ENCODE results near the gene MAL.

MAL gene

DNA sequence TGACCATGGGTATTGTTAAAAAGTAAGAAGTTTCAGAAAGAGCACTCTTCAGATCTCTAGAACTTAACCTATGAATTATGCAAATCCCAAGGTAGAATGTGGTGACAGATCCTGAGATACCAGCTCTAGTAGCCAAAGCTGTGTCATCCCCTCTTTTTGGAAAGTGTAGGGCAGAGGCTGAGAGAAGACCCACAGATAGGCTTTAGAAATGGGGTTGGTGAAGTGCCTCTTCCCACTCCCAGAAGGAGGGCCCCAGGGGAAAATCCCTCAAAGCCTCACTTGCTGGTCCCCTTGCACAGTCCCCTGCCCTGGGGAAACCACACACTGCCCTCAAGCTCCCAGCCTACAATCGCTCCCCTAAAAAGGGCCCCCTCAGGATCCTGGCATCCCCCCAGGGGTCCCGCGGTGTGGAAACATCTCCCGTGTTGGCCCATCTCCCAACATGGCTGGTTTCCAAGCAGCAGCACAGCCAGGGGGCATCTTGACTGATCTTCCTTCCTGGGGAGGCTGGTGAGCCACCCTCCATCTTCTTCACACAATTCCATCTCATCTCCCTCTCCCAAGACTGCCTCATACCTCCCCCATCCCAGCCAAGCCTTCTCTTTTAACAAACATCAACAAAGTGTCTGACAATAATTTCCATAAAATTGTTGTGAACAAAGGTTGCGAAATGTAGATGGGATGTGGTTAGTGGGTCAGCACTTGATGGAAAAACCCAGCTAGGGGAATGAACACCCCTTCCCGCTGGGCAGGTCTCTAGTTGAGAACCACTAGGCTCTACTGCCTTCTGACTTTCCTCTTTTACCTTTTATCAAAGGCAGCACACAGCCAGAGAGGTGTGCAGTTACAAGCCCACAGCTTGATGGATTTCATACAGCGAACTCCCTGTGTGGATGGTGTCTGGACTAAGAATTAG, 25.1 kb downstream of the MAL start:
- DNase-seq = no peak

DNA sequence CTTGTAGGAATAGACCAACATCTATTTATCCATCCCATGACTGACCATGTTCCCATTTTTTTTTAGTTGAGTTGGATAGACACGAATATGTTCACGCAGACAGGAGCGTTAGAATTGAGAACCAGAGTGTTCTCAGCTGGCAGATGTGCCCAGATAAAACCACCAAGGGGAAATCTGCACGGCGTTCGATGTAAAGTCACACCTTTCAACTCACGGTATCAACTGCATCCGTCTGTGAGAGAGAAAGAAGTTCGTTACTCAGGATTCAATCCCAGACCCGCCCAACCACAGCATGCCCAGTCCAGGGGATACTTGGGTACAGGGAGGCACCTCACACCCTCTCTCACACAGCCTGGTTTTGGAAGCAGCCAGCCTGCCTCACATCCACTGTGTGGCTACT, 26.1 kb downstream of the MAL start:
- no peak for DNase-seq

DNA sequence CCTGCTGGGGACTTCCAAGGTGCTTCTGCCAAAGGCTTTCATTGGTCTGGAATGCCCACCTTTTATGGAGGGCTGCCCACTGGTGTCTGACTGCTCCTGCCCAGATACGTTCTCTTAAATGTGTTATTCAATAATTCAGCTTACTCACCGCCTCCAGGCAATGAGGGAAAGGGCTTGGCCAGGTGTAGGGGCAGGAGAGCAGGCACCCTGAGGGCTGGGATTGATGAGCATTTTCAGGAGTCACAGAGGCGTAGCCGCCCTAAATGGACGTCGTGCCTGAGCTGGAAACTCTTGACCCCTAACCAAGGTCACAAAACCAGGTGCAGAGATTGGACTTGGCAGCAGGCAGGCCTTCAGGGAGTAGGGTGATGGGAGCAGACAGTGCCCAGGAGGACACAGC, 26.8 kb downstream of the MAL start:
- DNase-seq = no peak

DNA sequence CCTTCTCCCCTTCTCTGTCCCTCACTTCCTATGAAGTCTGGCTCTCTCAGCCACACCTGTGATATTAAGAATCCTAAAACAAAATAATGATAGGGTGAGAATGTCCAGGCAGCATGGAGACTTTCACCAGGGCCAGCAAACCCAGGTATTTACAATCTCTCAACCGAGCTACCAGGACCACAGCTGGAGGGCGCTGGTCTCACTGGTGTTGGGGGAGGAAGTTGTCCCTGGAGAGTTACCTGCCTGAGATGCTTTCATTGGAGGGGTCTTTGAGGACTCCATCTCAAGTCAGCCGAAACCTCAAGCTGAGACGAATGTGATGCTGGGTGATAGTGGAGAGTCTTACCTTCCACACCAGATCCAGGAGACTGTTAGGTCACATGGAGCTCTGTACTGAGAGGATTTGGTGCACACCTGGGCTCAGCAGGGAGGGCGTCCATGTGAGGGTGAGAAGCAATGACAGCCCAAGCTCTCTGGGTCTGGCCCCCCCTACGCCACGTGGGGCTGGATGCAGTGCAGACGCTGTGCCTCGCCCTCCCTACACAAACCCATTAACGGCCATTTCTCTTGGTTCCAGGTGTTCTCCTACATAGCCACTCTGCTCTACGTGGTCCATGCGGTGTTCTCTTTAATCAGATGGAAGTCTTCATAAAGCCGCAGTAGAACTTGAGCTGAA, 27.4 kb downstream of the MAL start:
- no peak for DNase-seq

DNA sequence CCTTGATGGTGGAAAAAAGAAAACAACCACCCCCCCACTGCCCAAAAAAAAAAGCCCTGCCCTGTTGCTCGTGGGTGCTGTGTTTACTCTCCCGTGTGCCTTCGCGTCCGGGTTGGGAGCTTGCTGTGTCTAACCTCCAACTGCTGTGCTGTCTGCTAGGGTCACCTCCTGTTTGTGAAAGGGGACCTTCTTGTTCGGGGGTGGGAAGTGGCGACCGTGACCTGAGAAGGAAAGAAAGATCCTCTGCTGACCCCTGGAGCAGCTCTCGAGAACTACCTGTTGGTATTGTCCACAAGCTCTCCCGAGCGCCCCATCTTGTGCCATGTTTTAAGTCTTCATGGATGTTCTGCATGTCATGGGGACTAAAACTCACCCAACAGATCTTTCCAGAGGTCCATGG, 28.0 kb downstream of the MAL start:
- no peak for DNase-seq

DNA sequence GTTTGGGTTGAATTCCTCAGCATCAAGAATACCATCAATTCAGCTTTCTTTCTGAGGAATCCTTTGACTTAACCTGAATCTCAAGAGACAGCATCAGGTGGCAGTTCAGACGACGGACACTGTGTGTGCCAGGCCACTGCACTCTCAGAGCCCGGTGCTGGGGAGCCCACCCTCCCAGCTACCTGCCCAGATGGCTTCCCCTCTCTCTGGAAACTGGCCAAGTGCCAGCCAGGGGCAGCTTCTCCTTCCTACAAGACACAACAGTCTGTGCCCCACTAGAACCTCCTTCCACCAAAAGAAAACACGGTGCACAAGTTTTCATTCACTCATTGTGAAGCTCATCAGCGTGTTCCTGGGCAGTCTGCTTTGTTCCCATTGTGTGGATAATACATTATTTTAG, 28.5 kb downstream of the MAL start:
- DNase-seq = no peak

DNA sequence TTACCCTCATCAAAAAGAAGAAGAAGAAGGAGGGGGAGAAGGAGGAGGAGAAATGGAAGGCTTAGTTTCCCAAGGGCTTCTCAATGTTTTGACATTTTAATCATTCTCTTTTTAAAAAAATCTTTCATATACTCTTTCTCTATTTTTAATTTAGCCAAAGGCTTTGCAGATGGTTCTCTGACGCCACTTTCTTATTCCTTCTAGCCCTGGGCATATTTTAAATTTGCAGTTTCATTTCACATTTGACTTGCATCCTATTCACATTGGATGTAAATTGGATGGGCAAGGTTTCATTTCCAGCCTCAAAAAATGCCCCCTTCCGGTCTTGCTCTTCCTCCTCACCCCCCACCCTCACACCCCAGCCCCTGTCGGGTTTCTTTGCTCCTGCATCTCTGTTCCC, 29.8 kb downstream of the MAL start:
- no peak for DNase-seq

DNA sequence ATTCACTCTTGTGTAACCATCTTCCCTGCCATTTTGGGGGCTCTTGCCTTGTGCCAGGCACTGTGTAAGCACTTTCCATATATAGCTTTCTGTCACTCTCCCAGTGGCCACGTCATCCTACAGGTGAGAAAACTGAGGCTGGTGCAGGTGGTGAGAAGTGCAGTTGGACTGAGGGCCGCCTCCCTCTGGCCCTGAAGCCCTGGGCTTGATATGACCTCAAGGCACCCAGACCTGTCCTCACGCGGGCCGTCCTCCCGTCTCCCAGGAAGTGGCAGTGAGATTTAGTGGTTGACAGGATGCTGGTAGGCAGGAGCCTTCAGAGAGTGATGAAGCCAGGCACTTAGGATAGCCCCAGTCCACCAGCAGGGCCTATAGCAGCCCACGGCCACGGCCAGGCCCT, 30.5 kb downstream of the MAL start:
- DNase-seq = no peak

DNA sequence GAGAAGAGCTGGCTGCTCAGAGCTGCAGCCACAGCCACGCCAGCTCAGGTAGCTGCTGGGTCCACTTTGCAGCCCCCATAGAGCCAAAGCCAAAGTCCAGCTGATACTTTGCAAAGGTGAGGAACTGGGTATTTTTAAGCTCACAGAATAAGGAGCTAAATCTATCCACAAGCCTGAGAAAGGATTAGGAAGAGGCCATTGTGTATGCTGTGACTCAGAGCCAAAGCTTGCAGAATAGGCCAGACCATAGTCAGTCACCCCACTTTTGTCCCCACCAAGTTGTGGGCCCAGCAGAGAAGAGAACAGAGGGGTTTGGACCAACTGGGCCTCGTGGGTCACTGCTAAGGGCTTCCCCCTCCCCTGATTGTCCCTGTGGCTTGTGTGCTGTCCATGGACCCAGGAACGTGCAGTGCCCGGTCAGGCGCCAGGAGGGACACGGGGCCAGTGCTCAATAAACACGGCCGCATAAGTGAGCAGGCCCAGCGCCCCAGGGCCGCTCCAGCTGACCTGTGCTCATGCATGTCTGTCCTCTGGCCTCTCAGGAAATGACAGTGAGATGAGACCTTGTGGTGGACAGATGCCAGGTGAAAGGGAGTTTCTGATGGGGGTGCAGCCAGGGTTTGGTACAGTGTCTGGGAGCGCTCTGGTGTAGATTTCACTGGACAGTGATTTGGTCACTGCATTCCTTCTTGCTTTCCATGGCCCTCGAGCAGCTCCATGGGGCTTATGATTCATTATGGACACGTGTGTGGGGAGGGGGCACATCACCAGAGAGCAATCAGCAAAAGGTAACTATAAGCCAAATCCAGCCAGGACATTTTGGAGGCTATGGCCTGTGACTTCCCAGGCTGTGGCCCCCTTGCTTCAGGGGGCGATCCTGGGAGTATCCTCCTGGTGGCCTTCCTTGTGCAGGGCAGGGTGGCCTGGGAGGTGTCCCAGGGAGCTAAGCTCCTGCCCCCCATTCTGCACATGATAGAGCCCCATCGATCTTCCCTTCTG, 31.3 kb downstream of the MAL start:
- no peak for DNase-seq

DNA sequence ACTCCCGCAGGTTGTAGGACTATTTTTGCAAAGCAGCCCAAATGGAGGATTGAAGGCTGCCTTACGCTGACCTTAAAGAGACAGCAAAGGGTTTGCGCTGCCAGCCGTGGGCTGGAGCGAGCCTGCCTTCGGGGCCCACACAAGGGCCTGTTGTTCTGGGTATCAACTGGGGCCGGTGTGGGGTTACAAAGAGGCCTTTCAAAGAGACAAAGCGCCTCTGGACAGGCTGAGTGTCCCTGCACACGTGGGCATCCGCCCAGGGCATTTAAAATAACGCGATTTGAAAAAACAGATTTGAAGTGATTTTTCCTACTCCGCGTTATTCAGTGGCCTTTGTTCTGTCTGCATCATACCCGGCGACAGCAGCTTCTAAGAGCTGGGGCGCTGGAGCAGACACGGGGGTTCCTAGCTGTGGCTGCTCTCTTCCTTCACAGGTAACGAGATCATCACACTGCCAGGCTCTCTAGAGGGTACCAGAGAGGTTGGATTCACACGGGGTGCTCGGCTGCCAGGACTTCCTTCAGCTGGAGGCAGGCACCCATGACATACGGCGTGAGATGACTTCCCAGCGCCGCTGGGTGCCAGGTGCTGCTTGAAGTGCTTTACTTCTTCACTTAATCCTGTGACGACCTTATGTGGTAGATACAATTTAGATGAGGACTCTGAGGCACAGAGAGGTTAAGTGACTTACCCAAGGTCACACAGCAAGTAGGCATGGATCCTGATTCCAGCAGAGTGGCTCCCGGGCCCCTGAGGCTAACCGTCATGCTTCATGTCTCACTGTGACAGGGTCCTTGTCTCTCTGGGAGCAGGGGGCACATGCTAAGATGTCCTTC, 32.2 kb downstream of the MAL start:
- DNase-seq = no peak

DNA sequence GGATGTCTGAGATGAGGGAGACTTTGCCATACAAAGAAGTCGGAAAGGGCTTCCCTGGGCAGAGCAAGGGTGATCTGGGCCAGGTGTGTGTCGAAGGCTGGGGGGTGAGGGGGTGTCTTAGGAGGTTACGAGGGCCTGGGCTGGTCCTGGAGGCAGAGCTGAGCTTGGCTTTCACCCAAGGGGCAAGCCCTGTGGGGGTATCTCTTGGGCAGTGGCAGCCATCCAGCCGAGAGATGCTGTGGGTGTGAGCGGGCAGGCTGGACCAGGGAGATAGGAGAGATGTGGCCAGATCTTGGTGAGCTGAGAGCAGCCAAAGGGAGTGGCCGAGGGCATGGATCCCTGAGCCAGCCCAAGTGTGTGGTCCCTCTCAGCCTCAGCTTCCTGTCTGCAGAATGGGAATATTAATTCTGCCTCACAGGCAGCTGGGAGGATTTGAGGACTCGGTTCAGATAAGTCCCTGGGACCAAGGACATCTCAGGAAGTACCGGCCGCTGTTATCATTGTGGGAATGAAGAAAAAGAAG, 33.0 kb downstream of the MAL start:
- no peak for DNase-seq

DNA sequence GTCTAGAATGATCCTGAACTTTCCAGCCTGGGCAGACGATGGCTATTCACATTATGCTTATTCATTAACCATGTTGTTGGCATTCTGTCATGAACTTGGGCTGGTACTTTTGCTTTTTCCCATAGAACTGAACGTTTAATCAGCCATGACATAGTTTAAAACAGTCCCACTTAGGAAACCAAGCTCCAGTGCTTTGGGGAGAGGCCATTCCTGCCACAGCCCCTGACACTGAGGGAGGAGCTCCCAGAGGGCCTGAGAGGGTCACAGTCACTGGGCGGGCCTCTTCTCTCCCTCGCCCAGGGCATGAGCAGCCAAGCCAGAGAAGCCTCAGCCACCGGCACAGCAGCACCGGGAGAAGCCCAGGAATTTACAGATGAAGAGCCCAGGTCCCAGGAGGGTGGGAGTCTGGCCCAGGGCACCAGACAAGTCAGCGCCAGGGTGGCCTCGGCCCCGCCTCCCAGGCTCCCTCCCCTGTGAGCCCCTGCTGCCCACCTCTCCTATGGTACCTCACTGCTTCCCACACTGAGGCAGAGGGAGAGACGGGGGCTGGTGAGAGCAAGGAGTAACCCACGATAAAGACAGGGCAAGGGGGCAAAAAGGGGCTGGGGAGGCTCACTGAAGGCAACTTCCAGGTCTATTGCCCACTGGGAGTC, 33.6 kb downstream of the MAL start:
- DNase-seq = no peak

DNA sequence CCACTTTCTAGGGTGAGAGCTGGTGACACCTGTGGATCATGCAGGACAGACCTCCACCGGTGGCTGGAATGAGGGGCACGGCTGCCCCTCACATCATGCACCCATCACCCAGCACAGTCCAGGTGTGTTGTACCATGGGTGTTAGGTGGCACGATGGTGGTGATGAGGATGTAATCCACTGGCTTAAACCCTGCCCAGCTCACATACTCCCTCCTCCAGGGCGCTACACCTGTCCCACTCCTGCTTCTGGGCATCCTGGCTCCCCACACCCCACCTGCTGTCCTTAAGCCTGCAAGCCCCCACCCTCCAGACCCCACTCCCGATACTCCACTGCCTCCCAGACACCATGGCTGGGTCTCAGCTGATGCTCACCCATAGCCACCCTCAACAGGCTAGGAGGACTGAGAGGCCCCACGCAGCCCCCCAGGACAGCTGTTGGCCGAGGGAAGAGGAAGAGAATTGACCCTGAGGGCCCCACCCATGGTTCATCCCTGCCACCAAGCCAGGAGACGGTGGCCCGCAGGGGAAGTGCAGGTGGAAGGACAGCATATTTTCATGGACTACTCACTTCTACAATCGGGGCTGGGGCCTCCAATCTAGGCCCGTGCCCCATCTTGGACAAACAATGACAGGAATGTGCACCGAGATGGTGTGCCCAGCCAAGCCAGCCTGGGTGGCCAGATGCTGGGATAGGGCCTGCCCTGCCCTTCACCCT, 34.3 kb downstream of the MAL start:
- DNase-seq = no peak

DNA sequence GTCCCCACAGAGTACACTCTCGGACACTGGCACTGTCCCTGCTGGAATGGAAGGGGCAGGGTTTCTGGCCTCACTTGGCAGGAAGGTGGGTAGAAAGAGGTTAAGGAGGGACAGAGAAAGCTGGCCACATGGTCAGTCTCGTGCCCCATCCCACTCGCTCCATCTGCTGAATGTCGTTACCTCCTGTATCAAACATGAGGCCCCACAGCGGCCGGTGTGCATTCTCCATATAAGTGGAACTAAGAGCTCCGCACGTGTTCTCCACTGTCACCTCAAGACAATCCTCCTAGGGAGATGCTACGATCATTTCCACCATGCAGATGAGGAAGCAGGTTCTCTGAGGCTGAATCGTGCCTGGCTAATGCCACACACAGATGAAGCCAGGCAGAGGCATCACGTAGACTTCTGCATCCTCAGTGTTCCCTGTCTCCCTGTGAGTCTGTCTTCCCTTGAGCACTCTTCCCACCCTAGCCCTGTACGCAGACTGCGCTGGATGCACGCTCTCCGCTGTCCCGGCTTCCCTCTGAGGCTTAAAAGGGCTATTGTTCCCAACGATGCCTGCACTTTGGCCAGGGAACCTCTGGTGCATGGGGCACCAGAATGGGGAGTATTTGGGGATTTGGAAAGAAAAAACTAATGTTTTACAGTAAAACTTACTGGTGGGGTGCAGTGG, 35.1 kb downstream of the MAL start:
- no peak for DNase-seq

DNA sequence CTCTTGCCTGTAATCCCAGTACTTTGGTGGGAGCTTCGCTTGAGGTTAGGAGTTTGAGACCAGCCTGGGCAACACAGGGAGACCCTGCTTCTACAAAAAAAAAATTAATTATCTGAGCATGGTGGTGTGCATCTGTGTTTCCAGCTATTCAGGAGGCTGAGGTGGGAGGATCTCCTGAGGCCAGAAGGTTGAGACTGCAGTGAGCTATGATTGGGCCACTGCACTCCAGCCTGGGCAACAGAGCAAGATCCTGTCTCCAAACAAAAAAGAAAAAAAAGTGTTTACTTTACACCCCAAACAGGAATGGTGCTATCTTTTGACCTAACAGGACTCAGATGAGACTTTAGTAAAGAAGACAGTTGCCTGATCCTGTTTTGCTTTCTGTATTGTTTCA, 35.6 kb downstream of the MAL start:
- DNase-seq = no peak

DNA sequence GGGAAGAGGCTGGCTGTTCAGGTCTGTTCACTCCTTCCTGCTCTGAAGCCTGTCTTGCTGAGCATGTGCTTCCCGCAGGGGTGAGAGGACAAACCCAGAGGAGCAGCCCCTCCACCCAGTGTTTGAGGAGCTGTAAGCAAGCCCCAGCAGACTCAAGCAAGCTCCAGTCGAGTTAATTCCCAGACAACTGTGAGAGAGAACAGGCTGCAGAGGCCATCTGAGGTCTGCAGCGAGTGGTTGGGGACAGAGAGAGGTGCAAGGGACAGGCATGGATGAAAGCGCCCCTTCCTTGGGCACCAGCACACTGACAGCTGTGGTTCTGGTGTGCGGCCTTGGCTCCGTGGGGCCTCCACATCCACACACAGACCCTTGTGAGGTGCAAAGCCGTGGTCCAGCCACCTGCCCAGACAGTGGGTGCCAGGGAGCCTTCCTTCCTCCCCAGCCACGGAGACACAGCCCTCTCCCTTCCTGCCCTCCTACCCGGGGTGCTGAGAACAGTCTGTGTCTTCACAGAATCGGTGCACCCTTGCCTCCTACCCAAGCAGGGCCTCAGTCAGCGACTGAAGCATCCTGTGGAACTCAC, 36.2 kb downstream of the MAL start:
- no peak for DNase-seq

DNA sequence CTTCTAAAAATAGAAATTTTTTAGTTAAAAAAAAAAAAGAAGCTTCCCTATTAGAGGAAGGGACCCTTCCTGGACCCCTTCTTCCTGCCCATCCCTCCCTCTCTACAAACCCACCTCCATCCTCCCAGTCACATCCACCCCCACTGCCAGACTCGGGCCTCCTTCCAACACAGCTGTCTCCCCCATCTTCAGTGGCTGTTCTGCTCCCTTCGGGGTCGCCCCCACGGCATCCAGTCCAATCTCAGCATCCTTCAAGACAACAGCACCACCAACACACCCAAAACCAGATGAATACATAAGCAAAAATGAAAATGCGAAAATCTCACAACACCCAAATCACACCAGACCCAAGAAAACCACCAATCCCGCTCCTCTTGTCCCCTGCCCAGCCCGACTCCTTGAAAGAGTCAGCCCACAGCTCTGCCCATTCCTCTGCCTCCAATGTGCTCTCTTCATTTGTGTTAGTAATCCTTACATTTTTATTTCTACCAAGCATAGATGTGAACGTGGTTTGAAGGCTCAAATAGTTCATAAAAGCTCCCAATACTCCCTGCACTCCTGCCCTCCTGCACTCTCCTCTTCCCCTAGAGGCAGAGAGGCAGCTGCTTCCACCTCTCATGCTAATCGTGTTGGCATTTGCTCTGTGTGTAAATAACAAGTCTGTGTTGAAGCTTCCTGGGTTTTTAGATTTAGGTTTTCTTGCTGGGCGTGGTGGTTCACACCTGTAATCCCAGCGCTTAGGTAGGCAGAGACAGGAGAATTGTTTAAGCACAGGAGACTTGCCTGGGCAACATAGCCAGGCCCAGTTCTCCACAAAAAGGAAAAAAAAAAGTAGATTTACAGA, 37.0 kb downstream of the MAL start:
- DNase-seq = no peak

DNA sequence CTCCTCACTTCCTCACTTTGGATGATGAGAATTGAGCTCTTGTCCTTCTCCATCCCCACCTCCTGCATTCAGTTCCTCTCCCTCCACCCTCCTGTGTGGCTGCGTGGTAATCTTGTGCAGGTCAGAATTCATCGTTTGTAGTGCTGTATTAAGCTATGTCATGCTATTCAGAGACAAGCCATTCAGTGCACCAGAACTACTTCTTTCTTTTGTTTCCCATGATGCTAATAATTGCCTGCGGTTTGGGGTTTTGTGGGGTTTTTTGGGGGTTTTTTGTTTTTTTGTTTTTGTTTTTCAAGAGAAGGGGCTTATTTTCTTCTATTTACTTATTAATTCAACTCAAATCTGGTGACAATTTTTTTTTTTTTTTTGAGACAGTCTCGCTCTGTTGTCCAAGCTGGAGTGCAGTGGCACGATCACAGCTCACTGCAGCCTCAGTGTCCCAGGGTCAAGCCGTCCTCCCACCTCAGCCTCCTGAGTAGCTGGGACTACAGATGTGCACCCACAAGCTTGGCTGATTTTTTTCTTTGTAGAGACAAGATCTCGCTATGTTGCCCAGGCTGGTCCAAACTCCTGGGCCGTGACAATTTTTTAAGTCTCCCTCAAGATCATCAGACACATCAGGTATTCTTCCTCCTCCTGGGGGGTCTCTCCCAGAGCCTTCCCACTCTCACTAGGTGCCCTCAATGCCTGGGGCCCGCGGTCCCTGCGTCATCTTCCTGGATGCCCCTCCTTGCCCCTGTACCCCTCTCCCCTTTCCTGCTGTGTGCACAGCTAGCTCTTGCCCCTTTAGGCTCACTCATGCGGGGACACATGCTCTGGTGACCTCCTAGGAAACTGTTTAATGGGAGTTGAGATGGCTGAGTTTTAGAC, 37.8 kb downstream of the MAL start:
- no peak for DNase-seq

Measured in stimulated activated naive CD4-positive, alpha-beta T cell treated with Interleukin-2 at 50 U/mL for 16 hours (primary cell).